Measurements from ENCODE around the gene TEX2.
A peak's percentile ranks its signal among the peaks of the same experiment; 100 is the strongest.
"Not testable (repeated sequence)": the region's sequence is repeated elsewhere in the genome, so short reads cannot be mapped to it uniquely, and the experiment has no call there.

Gene TEX2

DNA sequence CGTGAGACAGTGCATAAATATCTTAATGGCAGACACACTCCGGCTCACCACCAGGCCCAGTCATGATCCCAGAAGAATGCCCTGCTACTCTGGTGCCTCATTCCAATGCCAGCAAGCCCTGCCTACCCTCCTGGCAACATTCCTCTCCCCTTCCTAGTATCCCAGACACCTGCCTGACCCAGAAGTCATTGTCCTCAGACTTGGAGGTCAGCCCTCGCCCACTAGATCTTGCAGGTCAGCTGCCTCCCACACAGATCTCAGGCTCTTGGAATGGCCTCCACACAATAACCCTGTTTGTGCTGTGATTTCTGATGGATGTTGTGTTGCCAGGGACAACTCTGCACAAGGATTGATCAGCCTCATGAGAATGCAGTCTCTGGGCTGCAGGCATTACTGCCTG, 1.8 kb upstream of the TEX2 start:
- DNase-seq (ENCODE audit: low spot score) = no peak

DNA sequence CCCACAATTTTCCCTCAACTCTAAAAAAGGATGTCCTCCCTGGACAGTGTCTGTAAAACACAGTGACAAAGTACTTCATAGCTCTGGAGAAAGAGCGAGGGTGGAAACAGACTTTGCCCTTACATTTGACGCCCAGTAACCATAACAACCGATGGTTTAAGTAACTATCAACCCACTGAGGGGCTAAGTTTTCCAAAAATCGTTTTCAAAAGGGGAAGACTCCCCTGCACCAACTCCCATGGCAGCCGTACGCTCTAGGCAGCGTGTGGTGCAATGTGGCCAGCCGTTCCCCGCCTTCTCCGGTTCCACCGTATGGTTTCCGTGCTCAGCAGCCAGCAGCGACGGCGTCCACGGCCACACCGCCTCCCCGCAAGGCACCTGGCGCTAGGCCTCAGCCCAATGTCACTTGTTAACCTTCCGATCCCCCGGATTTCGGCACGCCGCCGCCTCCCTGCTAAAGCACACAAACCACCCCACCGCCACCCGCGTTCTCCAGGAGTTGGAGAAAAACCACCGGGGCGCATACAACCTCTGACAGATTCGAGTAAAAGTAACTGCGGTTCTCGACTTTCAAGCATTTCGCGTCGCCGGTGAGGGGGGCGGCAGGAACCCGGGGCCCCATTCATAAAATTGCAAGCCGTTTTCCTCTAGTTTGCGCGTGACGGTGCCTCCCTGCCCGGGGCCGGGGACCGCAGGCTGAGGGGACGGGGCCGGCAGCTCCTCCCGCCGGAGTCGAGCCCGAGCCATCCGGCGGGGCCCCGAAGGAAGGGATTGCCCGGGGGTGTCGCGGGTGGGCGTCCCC, 661 bp downstream of the TEX2 start:
- peak; percentile 74 for DNase-seq (ENCODE audit: low spot score)

DNA sequence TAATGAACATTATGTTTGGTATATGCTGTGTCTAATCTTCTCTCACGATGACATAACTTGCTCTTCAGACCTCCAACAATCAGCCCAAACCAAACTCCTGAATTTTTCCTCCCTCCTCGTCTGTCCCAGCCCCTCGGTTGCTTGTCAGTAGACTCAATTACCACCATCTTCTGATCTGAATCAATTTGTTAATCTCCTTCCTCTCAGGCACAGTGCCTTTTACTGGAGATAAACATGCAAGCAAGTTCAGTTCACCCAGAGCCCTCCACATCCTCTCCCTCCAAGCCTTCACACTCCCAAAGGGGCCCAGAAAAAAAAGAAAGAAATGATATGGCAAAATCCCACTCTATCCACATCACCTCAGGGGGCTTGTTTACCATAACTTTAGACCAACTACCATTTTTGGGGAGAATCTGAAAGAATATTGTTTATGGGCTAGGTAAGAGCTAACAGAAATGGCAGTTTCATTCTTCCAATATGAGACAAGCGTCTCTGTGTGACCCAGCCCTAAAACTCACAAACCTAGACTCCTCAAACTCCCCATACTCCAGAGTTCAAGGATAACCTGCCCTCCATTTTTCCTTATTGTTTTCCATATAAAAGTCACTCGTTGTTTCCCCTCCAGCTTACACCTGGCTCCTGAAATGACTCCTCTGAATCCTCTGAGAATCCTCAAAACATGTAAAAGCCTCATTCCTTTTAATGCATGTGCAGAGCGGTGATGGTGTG, 1.5 kb downstream of the TEX2 start:
- DNase-seq (ENCODE audit: low spot score) = peak; percentile 22

DNA sequence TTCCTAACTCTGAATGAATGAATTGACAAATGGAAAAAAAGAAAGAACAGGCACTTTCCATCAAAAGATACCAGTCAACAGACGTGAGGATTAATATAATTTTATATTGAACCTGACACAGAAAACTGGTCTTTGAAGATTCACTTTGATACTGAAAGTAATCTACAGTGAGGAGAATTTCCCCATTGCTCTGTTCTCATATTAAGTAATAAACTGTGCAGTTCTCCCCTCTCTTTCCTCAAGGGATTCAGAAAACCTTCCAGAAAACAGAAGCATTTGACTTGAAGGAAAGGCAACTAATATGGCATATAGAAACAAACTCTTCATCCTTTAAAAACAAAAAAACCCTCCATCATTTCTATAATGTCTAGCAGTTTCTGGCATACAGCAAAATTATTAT, 2.2 kb downstream of the TEX2 start:
- no peak for DNase-seq (ENCODE audit: low spot score)

DNA sequence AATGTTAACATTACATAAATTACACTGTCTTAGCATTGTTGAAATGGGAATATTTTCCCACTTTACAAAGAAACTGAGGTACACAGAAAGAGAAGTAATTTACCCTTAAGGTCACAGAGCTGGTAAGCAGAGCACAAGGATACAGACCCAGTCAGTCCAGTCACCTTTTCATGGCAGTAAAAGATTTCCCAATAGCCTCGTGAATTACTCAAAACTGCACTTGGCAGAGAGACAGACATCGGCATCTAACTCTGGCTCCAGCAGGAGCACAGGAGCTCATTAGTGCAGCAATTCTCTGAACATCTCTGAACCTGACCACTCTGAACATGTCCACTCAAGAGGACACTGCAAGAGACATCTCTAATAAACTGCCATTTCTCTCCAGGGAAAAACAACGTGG, 3.1 kb downstream of the TEX2 start:
- DNase-seq (ENCODE audit: low spot score) = no peak

DNA sequence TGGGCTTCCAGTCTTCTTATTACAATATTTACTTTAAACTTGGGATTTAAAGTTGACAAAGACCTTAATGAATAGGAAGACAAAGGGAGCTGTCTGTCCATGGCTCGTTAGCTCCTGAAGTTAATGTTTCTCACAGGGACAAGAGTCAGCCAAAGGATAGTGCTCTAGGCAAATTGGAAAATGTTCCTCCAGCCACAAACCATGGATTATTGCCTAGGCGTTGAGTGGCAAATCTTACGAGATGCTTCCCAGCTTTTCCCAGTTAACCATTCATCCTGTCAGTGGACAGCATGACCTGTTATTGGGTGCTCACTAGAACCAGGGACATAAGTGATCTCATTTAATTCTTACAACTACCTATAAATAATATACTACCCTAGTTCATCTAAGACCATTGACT, 3.6 kb downstream of the TEX2 start:
- no peak for DNase-seq (ENCODE audit: low spot score)

DNA sequence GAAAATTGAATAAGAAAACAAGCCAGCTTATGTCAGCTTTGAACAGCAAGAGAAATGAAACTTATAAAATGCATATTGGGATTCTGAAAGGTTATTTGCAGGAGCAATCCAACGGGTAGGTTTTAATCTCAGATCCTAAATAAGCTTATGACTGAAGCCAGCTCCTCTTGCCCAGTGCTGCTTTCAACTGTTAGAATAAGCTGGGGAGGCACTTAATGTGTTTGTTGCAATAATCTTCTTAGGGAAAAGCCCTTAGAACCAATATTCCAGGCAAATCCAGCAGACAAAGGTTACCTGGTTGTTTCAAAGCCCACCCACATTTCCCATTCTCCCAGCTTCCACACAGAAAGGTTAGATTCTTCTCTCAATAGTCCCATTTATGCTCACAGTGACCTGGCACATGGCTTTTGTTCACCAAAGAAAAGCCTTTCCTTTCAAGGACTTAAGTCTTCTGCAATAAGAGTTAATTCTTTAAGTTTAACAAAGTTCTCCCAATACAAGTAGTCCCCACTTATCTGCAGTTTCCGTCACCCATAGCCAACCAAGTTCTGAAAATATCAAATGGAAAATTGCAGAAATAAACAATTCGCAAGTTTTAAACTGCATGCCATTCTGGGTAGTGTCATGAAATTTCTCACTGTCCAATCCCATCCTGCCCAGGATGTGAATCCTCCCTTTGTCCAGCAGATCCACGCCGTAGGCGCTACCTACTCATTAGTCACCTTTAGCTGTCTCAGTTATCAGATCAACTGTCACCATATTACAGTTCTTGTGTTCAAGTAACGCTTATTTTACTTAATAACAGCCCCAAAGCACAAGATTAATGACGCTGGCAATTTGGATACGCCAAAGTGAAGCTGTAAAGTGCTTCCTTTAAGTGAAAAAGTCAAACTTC, 5.9 kb downstream of the TEX2 start:
- peak; percentile 18 for DNase-seq (ENCODE audit: low spot score)

DNA sequence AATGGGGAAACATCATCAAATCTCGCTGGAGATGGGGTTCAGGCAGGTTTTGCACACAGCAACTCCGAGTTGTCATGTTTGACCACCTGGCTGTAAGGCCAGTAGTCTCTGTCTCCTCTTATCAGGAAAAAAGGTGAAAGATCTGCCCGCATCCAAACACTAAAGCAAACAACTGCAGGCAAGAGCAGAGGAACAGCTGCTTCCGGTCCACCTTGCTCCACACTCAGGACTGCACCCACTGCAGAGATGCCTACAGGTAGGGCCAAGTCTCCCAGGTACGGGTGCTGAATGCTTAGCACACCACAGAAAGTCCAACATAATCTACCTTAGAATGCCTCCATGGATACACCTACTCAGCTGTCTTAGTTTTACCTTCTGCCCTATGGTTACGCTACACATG, 7.3 kb downstream of the TEX2 start:
- DNase-seq (ENCODE audit: low spot score) = peak; percentile 26

DNA sequence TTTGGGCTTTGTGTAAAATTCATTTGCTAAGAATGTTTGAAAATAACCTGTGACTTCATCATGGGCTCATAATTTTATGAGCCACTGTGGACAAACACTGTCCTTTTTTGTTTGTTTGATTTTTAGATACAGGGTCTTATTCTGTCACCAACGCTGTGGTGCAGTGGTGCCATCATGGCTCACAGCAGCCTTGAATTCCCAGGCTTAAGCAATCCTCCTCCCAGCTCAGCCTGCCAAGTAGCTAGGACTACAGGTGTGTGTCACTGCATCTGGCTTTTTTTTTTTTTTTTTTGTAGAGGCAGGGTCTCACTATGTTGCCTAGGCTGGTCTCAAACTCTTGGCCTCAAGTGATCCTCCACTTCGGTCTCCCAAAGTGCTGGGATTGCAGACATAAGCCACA, 8.3 kb downstream of the TEX2 start:
- DNase-seq (ENCODE audit: low spot score) = no peak

DNA sequence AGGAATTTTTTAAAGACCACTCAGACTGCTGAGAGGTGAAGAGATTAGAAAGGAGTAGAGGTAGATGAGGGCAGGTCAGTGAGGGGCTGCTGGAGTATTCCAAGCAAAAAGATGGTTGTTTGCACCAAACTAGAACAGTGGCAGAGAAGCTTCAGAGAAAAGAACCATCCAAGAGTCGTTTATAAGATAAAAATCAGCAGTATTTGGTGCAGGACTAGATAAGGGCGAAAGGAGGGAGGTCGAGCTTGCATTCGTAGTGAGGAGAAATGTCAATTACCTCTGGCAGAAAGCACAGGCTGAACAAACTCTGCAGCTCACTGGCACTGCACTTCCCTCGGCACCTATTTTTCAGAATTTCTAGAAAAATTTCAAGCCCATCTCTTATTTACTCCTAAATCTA, 9.6 kb downstream of the TEX2 start:
- no peak for DNase-seq (ENCODE audit: low spot score)

DNA sequence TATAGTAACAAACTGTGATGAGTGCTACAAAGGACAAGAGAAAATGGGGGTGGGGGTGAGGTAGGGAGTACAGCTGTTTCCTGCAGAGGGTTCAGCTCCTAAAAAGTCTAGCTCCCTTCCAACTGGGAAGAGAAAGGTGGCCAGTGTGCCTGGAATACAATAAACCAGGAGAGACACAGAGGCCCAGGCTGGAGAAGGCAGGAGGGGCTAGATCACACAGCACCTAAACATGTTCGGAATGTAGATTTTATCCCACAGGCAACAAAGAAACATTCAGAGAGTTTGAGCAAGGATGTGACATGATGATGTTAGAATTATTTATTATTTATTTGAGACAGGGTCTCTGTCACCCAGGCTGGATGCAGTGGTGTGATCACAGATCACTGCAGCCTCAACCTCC, 10.2 kb downstream of the TEX2 start:
- DNase-seq (ENCODE audit: low spot score) = no peak

DNA sequence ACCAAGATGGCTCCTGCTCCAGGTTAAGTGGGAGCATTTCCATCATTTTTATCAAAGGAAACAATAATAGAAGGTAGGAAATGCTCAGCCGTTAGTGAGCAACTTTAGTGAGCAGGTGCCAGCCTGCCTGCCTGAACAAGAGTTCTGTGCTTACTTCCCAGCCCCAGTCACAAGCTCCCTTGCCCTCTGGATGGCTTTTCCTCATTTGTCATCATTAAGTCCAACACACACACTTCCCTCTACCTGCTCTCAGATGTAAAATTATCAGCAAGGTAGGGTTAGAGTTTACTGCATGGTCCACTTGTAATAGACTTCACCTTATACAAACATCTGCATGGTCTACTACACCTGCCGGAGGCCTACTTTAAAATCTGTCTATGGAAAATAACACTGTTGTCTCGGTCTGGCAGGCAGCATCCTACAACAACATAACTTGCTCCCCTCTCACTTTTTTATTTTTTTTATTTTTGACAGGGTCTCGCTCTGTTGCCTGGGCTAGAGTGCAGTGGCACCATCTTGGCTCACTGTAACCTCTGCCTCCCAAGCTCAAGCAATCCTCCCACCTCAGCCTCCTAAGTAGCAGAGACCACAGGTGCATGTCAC, 12.7 kb downstream of the TEX2 start:
- DNase-seq (ENCODE audit: low spot score) = no peak

DNA sequence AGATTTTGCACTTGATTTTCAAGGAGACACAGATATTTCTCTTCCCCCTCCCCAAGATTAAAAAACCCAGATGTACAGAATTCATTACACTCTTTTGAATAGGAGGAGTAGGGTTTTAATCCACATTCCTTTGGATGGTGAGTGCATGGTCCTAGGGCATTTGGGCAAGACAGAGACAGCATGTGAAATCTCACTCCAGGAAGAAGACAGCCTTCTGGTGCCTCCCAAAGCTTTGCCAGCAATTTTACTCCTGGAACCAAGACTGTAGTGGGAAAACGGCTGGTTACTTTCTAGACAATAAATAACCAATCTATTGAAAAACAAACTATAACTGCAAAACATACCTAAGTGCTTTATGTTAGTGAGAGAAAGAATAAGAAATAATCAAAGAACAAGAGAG, 15.2 kb downstream of the TEX2 start:
- DNase-seq (ENCODE audit: low spot score) = no peak

DNA sequence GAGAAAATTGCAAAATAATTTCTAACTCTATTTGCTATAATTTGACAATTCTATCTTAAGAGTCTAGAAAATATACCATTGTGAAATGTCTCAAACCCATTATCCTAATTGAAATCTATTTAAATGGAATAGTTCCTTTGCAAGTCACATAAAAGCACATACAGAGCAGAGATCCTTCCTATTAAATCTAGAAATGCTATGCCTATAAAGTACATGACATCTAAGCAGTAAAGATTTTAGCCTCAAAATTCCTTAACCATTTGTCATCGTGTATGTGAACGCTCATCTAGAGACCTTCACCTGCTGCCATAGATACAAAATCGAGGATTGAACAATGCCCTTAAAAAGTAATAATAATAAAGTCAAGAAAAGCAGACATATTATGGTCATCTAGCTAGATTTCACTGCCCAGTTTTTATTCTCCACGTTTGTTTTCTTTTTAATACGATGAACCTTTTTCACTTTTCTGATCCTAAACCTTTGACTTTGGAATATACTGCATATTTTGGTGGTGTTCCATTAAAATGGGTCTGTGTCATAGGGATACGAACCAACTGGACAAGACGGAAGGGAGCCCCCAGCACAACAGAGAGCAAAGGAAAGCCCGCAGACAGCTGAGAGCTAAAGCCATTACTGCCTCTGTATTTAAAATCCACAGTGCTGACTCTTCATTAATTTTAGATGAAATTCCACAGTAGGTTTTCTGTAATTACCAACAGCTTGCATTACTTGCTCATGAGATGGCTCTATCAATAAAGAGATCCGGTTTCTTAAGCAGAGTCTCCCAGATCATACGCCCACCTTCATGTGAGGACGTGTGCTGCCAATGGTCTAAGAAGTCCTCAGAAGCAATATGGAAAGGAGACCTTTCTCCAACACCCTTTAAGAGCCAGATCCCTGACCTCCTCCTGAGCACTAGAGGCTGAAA, 17.6 kb downstream of the TEX2 start:
- no peak for DNase-seq (ENCODE audit: low spot score)

DNA sequence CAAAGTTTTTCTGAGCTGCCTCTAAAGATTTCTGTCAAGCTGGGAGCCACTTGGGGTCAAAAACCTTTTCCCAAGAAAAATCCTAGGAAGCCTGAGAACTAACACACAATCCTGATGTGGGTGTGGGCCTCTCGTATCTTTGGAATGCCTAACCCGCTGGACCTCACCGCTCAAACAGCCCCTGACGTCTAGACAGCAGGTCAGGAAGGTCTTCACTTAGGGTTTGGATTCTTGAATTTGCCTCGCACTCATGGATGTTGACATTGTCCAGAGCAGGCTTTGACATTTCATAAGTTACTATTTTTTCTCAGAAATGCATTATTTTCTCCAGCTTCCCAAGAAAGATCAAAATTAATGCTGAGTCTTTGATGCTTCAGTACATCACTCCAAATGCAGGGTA, 18.9 kb downstream of the TEX2 start:
- DNase-seq (ENCODE audit: low spot score) = no peak

DNA sequence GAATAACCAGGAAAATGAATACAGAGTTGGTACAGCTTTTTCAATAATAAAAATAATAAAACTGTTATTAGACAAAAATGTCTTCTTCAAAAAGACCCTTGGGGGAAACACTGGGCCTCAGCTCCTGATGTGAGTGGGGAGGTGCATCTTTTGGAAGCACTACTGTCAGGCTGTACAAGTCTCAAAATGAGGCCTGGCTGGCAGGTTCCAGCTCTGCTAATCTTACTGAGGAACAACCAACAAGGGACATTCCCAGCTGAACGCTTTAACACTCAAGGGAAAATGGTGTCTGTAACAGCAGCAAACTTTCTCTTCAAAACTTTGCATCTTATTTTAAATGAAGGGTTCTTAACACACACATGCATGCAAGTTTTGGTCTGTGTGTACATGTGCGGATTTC, 19.7 kb downstream of the TEX2 start:
- DNase-seq (ENCODE audit: low spot score) = no peak

DNA sequence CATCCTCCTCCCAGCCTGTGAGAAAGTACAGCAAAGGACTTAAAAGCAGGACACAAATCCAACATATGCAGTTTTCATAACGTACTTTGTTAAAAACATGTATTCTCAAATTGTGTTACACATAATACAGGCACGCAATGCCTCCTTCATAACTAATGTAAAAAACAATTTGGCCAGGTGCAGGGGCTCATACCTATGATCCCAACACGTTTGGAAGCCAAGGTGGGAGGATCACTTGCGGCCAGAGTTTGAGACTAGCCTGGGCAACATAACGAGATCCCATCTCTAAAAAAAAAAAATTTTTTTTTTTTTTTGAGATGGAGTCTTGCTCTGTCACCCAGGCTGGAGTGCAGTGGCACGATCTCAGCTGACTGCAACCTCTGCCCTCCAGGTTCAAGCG, 20.4 kb downstream of the TEX2 start:
- no peak for DNase-seq (ENCODE audit: low spot score)

DNA sequence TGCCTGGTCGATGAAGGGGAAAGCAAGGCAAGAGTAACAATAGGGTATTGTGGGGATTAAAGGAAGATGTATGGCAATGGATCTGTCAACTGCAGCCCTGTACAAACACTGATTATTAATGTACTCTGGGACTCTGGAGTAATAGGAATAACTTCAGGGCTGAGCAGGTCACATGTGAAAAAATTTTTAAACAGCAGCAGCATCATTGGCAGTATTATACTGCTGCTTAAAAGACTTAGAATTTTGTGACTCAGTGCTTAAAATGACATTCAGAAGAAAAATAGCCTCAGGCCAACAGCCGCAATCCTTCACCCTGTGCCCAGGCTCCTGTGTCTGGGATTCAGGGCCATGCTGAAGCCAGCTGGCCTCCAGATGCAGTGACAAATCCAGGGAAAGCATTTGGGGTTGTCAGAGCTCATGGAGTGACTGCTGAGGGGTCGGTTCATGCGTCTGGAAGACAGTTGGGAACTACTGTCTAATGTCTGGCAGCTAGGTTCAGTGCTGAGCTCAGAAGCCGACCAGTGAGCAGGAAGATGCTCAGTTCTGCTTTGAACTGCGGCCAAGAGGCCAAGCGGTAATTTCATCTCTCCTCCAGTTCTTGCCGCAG, 22.2 kb downstream of the TEX2 start:
- no peak for DNase-seq (ENCODE audit: low spot score)

DNA sequence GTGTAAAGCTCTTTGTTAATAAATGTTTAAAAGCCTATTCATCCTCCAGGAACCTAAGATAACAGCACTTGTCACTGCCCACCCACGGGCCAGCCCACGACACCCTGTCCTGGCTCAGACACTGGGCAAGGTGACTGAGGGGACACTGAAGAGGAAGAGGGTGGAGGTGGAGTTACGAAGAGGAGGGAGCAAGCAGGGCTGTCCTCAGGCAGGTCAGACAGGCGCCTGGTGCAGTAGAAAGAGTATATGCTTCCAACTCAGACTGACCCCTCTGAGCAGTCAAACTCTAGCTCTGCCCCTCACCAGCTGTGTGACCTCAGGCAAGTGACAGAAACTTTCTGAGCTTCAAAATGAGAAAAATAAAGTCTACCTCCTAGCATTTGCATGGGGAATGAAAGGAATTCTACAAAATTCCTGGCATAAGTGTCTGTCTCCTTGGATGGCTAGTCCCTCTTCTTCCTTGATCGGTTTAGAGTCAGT, 22.8 kb downstream of the TEX2 start:
- no peak for DNase-seq (ENCODE audit: low spot score)

DNA sequence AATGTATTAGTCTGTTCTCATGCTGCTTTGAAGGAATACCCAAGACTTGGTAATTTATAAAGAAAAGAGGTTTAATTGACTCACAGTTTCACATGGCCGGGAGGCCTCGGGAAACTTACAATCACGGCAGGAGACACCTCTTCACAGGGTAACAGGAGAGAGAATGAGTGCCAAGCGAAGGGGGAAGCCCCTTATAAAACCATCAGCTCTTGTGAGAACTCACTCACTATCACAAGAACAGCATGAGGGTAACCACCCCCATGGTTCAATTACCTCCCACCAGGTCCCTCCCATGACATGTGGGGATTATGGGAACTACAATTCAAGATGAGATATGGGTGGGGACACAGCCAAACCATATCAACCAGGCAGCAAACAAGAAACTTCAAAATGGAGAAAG, 24.6 kb downstream of the TEX2 start:
- not testable (repeated sequence) for DNase-seq (ENCODE audit: low spot score)
